Stimulated activated CD4-positive, alpha-beta T cell treated with anti-CD3 and anti-CD28 coated beads, Interleukin-1b, Interleukin-23, amount 100 ng/mL, for 4 hours (primary cell): Measurements from ENCODE around the gene TRMU.
A peak's percentile ranks its signal among the peaks of the same experiment; 100 is the strongest.

Source experiments
- DNase-seq, 2 donors: peaks; one replicate each; pipeline ENCODE4 v3.0.0-alpha.2; 2020; ENCODE audit warnings: low read depth in 2 of 2

Gene TRMU

DNA sequence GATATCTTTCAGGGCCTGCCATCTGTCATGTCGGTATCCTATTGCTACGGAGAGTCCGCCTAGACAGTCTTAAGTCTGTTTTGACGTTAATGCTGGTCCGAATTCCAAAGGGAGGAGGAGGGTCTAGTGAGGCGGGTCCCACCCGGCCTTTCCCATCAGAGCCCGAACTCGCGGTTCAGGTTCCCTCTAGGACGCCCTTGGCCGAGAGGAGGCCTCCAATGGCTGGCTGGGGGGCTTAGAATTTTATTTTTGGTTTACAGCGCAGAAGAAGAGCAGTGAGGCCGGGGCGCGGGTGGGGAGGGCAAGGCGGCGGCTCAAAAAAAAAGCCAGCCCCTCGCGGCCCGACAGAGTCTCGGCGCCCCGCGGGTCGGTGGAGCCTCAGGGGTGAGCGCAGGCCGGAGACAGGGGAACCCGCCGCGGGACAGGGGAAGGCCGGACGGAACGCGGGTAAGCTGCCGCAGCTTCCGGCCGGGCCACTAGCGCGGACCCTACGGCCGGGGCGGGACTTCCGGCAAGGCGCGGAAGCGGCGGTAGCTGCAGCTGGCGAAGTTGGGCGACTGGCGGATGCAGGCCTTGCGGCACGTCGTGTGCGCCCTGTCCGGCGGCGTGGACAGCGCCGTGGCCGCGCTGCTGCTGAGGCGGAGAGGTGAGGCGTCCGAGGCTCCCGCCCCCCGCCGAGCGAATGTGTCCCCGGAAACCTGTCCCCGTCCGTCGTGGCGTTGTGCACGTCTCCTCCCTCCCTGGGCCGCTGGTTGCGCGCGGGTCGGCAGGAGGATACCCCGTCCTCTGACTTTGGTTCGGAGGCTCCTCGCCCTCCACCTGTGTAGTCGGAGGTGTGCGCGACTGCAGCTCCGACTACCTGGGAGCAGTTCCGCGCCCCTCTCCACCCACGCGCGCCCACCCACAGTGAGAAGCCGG, at the start of gene TRMU:
Gene TRMU, plus strand, starts transcription at position 514 of the 918 bp plus-strand sequence. Its CDS starts 51 bp downstream, at position 565.
- peak; percentile 57 to 74 for DNase-seq

- DNase-seq = no peak
Observed at GRCh38 chr22:46286006-46286405, 49.5 kb upstream of the TRMU start.

GRCh38 chr22:46286941-46287872, 48.3 kb upstream of the TRMU start:
- no peak for DNase-seq

DNA sequence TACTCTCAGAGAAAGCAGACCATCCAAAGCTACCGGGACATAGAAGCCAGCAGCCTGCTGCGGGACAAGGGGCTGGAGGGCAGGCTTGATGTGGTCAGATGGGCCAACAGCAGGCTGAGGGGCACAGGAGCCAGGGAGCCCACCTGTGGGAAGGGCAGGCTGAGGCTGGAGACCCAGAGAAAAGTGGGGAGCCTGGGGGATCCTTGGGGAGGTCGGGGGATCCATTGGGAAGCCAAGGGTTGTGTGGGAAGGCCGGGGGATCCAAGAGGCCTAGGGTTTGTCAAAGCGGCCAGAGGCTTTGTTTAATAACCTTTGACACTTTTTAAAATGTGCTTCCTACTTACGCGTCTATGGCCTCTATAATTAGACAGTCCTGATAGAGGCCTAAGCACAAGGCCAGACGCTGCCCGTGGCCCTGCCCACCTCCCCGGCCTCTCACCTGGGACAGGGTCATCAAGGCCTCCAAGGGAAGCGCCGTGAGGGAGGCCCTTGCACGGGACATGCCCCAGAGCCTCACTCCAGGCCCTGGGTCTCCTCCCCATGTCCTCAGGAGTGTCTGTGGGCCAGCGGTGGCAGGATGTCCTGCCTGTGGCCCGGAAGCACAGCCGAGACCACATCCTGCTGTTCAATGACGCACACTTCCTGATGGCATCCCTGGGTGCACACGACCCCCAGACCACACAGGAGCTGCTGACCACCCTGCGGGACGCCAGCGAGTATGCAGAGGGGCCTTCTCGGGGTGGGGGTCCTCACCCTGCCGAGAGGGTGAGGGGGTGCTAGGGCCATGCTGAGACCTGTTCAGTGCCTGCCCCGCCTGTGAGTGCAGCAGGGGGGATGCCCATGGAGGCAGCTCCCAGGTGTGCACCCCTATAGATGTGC, 47.4 kb upstream of the TRMU start:
- DNase-seq = no peak

- DNase-seq = no peak
Observed at GRCh38 chr22:46288846-46289243, 46.7 kb upstream of the TRMU start.

DNA sequence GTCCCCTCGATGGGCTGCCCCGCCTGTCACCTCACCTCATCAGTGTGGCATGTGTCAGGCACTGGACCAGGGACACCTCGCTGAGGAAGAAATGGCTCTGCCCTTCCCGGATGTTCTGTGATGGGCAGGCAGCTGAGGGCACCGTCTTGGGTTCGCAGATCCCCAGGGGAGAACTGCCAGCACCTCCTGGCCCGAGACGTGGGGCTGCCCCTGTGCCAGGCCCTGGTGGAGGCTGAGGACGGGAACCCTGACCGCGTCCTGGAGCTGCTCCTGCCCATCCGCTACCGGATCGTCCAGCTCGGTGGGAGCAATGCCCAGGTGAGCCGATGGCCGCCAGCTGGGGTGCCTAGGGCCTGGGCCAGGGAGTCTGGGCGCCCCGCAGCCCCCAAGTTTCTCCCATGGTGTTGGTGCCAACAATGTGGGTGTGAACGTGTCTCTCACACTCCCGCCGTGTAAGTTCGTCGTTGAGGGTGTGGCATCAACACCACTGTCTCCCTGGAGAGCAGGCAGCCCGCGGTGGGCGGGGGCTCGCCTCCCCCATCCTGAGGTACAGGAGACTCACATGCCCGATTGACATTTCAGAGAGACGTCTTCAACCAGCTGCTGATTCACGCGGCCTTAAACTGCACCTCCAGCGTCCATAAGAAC, 46.1 kb upstream of the TRMU start:
- no peak for DNase-seq

- DNase-seq = no peak
Observed at GRCh38 chr22:46290121-46290842, 45.2 kb upstream of the TRMU start.

GRCh38 chr22:46290843-46291785, 44.4 kb upstream of the TRMU start:
- DNase-seq = no peak

- DNase-seq = no peak
Observed at GRCh38 chr22:46292173-46292572, 43.3 kb upstream of the TRMU start.

DNA sequence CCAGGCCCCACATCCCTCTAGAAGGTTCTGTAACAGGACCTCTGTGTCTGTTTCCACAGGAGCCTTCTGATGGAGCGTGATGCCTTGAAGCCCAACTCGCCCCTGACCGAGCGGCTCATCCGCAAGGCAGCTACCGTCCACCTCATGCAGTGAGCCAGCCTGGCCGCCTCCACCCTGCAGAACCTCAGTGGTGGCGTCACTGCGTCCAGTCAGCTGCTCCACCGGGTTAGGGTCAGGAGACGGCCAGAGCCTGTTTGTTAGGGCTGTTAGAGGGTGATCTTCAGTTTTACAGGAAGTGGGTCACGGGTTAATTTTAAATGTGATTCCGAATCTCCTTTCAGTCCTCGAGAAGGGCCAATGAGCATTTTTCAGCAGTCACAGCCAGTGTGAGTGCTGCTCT, 42.8 kb upstream of the TRMU start:
- no peak for DNase-seq

DNA sequence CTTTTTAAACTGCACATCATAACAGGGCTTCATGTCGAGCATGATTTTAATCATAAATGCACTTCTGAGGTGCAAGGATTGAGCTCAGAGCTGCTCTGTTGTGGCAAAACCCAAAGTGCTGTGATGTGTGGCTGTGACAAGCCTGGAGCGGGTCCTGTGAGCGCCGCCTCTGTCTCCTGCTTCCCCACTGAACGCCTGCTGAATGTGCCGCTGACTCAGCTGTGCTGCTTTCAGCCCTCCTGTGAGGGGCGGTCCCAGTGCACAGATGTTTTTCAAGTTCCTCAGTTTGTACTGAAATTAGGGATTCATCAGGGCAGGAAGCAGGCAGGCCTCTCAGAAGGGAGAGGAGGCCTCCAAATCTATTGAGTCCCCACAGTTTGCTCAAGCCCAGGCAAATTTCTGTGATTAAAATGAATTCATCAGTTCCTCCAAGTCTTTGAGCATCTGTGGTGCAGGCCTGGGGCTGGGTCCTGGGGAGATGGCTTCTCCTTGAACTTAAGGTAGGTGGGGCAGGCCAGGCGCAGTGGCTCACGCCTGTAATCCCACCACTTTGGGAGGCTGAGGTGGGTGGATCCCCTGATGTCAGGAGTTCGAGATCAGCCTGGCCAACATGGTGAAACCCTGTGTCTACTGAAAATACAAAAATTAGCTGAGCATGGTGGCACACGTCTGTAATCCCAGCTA, 41.8 kb upstream of the TRMU start:
- no peak for DNase-seq

DNA sequence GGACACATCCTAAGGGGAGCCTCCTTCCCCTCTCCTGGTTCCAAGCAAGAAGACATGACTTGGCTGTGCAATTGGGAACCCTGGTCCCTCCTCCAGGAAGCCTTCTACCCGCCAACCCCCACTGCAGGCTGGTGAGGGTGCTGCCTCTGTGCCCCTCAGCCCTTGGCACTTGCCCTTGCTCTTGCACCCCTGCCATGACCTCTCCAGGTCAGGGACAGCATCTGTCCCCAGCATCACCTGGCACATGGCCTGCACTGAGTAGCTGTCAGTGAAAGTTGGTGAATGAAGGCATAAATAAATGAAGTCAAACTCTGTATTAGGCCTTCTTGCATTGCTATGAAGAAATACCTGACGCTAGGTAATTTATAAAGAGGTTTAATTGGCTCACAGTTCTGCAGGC, 40.7 kb upstream of the TRMU start:
- no peak for DNase-seq

- no peak for DNase-seq
Observed at GRCh38 chr22:46295277-46295971, 40.1 kb upstream of the TRMU start.

DNA sequence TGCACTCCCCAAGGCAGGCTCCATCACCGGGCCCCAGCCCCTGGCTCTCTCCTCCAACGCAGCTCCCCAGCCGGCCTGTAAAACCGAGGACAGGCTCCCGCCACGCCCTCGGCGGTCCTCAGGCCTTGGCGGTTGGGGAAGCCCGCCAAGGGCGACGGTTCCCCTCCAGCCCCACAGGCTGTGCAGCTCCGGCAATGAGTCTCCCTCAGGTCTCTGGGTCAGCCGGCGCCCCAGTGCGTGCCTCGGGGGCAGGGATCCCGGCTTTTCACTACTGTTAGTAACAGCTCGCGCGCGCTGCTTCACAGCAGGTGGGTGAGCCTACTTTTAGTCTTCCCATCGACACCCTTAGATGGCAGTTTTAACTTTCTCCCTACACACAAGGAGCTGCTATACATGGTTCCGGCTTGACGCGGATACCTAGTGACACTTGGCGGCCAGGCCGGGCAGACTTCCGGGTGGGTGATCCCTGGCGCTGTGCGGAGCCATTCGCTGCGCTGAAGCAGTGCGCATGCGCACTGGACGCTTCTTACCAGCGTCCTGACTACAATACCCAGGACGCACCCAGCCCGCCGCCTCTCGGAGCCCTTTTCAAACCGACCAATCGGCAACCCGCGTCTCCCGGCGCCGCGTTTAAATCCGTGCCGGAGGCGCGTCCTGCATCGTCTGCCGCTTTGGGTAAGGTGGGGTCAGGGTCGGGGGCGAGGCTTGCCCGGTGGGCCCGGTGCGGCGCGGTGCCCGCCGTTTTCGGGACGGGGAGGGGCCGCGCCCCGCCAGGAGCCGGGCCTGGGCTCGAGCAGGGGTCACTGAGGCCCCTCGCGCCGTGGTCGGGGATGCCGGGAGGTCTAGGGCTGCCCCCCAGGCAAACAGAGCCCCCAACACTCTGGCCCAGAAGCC, 39.0 kb upstream of the TRMU start, which contains the start of gene GTSE1:
Gene GTSE1, plus strand, starts transcription at position 614 of the 894 bp plus-strand sequence. CDS start 531 bp downstream, outside the sequence.
- DNase-seq = peak; percentile 93 to 94

- DNase-seq = no peak
Observed at GRCh38 chr22:46297151-46297812, 38.2 kb upstream of the TRMU start.

- no peak for DNase-seq
Observed at GRCh38 chr22:46299101-46299500, 36.4 kb upstream of the TRMU start.
